Adrenal gland (tissue), 5 donors: Measurements from ENCODE around the gene COL9A3.

Experiments used
- CTCF ChIP-seq, 6 experiments: fragments of 450-650 bp in 4 of 6; fragments of 200-600 bp in 2 of 6; sonication (generic) in 1 of 6; IDR thresholded peaks; 1 replicate in 5 of 6; 2 replicates in 1 of 6; pipeline versions ENCODE4 v1.5.1 to v1.8.0; 2016 to 2021; ENCODE audit warnings: antibody characterized with exemption in 6 of 6, mild to moderate bottlenecking in 2 of 6, moderate library complexity in 1 of 6
- POLR2A ChIP-seq, 2 donors: fragments of 450-650 bp; IDR thresholded peaks; one replicate each; pipeline ENCODE4 v1.6.1; 2017; ENCODE audit warnings: antibody characterized with exemption in 2 of 2, mild to moderate bottlenecking in 2 of 2, moderate library complexity in 1 of 2
- donor health status: DM: no; HTN: no; CAD: no.

DNA sequence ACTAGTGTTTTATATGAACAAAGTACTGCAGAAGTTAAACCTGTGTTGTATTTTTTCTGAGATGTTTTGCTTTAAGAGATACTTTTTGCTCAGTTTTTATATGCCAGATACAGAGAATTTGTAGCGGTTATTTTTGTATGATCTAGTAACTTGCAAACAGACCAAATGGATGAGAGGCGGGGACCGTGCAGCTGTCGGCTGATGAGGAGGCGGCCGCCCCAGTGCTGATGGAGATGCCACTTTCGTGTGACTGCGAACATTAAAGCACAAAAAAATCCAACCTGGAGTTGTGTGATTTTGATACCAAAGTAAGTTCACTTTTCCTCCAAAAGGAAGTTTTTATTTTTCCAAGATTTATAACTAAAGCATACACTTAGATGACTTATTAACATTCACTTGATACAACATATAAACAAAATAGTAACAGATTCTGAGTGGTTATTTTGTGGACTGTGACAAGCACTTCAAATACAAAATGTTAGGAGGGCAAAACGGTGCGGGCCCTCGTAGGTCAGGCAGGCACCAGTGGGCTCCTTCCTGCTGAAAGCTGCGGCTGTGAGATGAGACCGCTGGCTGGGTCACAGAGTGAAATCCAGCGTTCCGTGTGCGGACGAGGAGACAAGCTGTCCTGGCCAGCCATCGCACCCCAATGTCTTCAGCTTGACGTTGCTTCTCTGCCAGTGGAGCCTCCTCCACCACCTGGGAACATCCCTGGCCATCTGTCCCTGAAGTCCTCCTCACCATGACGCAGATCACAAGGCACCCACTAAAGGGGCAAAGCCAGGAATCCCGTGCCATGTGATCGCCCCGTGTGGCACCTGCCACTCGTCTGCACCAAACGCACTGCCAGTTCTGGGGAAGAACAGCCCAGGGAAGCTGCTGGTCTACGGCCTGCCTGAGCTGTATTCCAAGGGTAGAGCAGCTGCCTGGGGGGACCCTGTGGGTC lies 16.3 kb upstream of the COL9A3 start:
- TF ChIP-seq CTCF (IDR thresholded peaks at IDR 0.05) (no peak), POLR2A (IDR thresholded peaks at IDR 0.05) (no peak)
